Aorta (tissue), 5 donors: ENCODE results near the gene ARHGAP26. TPM values are rescaled to one million over a fixed set of nuclear protein-coding genes. Genes with fewer than 3 reads are reported as not detected.

Experiments used
- ATAC-seq: fragments of 200-7000 bp; cut with Tn5 transposase; one replicate; pipeline ENCODE4 v1.9.1; 2022; ENCODE audit warnings: moderate library complexity; ENCODE audit not compliant: low FRiP score
- DNase-seq, 2 donors: peaks; one replicate each; pipeline ENCODE4 v3.0.0-alpha.2; 2020
- H3K27ac ChIP-seq, 2 donors: one replicate each; pipeline ENCODE4 v1.5.1; 2013; ENCODE audit warnings: low read length in 2 of 2, mild to moderate bottlenecking in 2 of 2, moderate library complexity in 2 of 2, control low read depth in 1 of 2, inconsistent platforms in 1 of 2, low read depth in 1 of 2
- H3K27me3 ChIP-seq, 2 donors: one replicate each; pipeline ENCODE4 v1.6.1; 2013; ENCODE audit warnings: control low read depth in 1 of 2, low read length in 1 of 2, mild to moderate bottlenecking in 1 of 2, moderate library complexity in 1 of 2; ENCODE audit not compliant: insufficient read depth in 2 of 2, control insufficient read depth in 1 of 2
- H3K36me3 ChIP-seq, 2 donors: one replicate each; pipeline ENCODE4 v1.6.1; 2013; ENCODE audit warnings: control low read depth in 1 of 2, low read length in 1 of 2, mild to moderate bottlenecking in 1 of 2; ENCODE audit not compliant: insufficient read depth in 2 of 2, control insufficient read depth in 1 of 2
- H3K4me1 ChIP-seq, 2 donors: one replicate each; pipeline ENCODE4 v1.6.1; 2013; ENCODE audit warnings: low read length in 2 of 2, control low read depth in 1 of 2, mild to moderate bottlenecking in 1 of 2, moderate library complexity in 1 of 2; ENCODE audit not compliant: insufficient read depth in 2 of 2, control insufficient read depth in 1 of 2
- H3K4me3 ChIP-seq, 2 donors: one replicate each; pipeline ENCODE4 v1.5.1; 2013; ENCODE audit warnings: low read length in 2 of 2, control low read depth in 1 of 2, mild to moderate bottlenecking in 1 of 2
- H3K9me3 ChIP-seq: one replicate; pipeline ENCODE4 v1.6.1; 2013; ENCODE audit warnings: mild to moderate bottlenecking, low read length; ENCODE audit not compliant: control insufficient read depth
- WGBS, 2 donors: extraction: QIAGEN DNeasy Blood & Tissue Kit; methylation state at CpG; one replicate each; pipeline ENCODE4 v1.1.7; 2013; 5-methylcytosine and 5-hydroxymethylcytosine counted together
- intact Hi-C, 2 donors: fragments of 100-400 bp; cut with DNase I; formaldehyde crosslinking; loops; one replicate each; pipeline versions ENCODE4 v1.14.2 to v1.15.0; 2022
- polyA plus RNA-seq, 2 donors: library from polyadenylated mRNA; stranded (reverse); fragments of 200-250 nt; gene quantifications; one replicate each; pipeline ENCODE4 v1.2.3, GENCODE V29; 2013
- total RNA-seq, 2 donors: library from RNA; stranded (reverse); fragmentation: NEBNext Ultra II Directional; extraction: Animal tissue kit (Norgen Biotek cat#: 25700); gene quantifications; one replicate each; pipeline ENCODE4 v1.2.1, GENCODE V29; 2021
- donor health status: healthy with polysubstance abuse.
- donor health status: Bipolar disorder and iron deficiency.
- donor health status: DM: no; HTN: no; CAD: no.
- donor health status: DM: no; HTN: no; CAD: no.
- donor health status: DM: yes; HTN: yes; CAD: no.

Gene ARHGAP26
- total and polyA plus RNA-seq, 4 donors, result 4.5 to 70.7 (median 29.6) TPM

DNA sequence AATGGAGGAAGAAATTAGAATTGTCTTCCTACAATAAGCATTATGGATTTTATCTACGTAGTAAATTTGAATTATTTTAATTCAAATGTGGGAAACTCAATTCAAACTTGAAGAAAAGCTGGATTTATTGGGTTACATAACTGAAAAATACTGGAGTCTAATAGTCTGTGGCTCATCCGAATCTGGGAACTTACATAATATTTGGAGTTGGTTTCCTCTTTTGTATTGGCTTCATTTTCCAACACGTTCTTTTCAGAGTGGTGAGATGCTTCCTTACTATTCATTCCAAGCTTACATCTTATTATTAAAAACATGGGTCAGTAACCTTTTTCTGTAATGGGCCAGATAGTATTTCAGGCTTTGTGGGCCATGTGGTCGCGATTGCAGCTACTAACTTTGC is 164.8 kb downstream of the ARHGAP26 start:
- Histone ChIP-seq H3K27ac (no peak overlapping the region), H3K9me3 (no peaks in the 10 kb centered on the region), H3K27me3 (no peaks in the 10 kb centered on the region), H3K4me1 (no peaks in the 10 kb centered on the region), H3K4me3 (no peak overlapping the region), H3K36me3 (peaks cover 3 to 6% of the 10 kb centered on the region in 2 donors)
- 91 to 95% methylated on average over 5 of the region's 5 CpGs for WGBS, 2 donors
- ATAC-seq (no peak), DNase-seq (no peak)
- intact Hi-C loops, result no loop called here

DNA sequence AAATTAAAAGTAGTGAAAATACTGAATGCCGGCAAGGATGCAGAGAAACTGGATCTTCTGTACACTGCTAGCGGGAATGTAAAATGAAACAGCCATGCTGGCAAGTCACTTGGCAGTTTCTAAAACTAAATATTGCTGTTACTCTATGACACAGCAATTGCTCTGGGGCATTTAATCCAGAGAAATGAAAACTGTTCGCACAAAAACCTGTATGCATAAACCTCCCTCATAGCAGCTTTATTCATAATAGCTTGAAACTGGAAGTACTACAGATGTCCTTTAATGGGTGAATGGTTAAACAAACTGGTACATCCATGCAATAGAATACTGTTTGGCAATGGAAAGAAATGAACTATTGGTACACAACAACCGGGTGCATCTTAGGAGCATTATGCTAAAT is 167.2 kb downstream of the ARHGAP26 start:
- DNase-seq (no peak), ATAC-seq (no peak)
- no peaks in the 10 kb centered on the region for H3K4me1 ChIP-seq
- no peak overlapping the region for H3K27ac ChIP-seq
- H3K36me3 ChIP-seq, result peaks cover 3 to 5% of the 10 kb centered on the region in 2 donors
- intact Hi-C loops, result no loop called here
- 55 to 64% methylated on average over 4 of the region's 4 CpGs for WGBS, 2 donors
- H3K9me3 ChIP-seq, result no peaks in the 10 kb centered on the region
- H3K4me3 ChIP-seq, result no peak overlapping the region
- no peaks in the 10 kb centered on the region for H3K27me3 ChIP-seq

GRCh38 chr5:142938266-142938880 is 168.2 kb downstream of the ARHGAP26 start:
- no peak for DNase-seq
- H3K27me3 ChIP-seq, result no peaks in the 10 kb centered on the region
- H3K27ac ChIP-seq, result no peak overlapping the region
- H3K4me3 ChIP-seq, result no peak overlapping the region
- H3K36me3 ChIP-seq, result peaks cover 0 to 2% of the 10 kb centered on the region in 2 donors
- no peaks in the 10 kb centered on the region for H3K4me1 ChIP-seq
- 52 to 58% methylated on average over 4 of the region's 4 CpGs for WGBS, 2 donors
- H3K9me3 ChIP-seq, result no peaks in the 10 kb centered on the region
- ATAC-seq, result no peak
- intact Hi-C loops, result no loop called here

DNA sequence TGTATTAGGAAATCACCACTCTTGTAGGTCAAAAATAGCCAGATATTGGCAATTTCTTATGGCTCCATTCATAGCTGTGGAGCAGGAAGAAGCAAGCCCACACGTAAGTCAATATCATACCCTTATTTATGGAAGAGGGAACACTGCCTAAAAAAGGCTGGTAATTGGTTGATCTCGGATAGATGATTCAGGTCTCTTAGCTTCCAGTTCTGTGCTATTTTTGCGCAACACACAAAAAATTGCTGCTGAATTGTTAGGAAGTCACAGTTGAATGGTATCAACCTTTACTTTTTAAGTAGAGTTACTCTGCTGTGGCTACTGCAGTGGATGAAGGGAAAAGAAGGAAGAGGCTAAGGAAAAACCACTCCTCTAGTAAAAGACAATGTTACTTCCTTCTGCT is 168.8 kb downstream of the ARHGAP26 start:
- Histone ChIP-seq H3K36me3 (no peaks in the 10 kb centered on the region), H3K4me1 (no peaks in the 10 kb centered on the region), H3K9me3 (no peaks in the 10 kb centered on the region), H3K27ac (no peak overlapping the region), H3K27me3 (no peaks in the 10 kb centered on the region), H3K4me3 (no peak overlapping the region)
- DNase-seq (no peak), ATAC-seq (no peak)
- 84 to 87% methylated on average over 3 of the region's 3 CpGs for WGBS, 2 donors
- intact Hi-C loops, result no loop called here

- H3K4me1 ChIP-seq, result no peaks in the 10 kb centered on the region
- H3K9me3 ChIP-seq, result no peaks in the 10 kb centered on the region
- ATAC-seq (no peak), DNase-seq (no peak)
- no peak overlapping the region for H3K27ac ChIP-seq
- H3K4me3 ChIP-seq, result no peak overlapping the region
- H3K27me3 ChIP-seq, result no peaks in the 10 kb centered on the region
- intact Hi-C loops, result no loop called here
- H3K36me3 ChIP-seq, result no peaks in the 10 kb centered on the region
- WGBS, 2 donors, result 95 to 96% methylated on average over 4 of the region's 4 CpGs
Observed at GRCh38 chr5:142939884-142940283, 169.7 kb downstream of the ARHGAP26 start.

GRCh38 chr5:142941245-142941644 is 171.1 kb downstream of the ARHGAP26 start:
- H3K4me3 ChIP-seq, result no peak overlapping the region
- no peak for ATAC-seq
- 93 to 96% methylated on average over 2 of the region's 2 CpGs for WGBS, 2 donors
- H3K4me1 ChIP-seq, result no peaks in the 10 kb centered on the region
- no peak for DNase-seq
- H3K9me3 ChIP-seq, result no peaks in the 10 kb centered on the region
- H3K27me3 ChIP-seq, result no peaks in the 10 kb centered on the region
- H3K36me3 ChIP-seq, result no peaks in the 10 kb centered on the region
- H3K27ac ChIP-seq, result no peak overlapping the region
- intact Hi-C loops, result no loop called here

DNA sequence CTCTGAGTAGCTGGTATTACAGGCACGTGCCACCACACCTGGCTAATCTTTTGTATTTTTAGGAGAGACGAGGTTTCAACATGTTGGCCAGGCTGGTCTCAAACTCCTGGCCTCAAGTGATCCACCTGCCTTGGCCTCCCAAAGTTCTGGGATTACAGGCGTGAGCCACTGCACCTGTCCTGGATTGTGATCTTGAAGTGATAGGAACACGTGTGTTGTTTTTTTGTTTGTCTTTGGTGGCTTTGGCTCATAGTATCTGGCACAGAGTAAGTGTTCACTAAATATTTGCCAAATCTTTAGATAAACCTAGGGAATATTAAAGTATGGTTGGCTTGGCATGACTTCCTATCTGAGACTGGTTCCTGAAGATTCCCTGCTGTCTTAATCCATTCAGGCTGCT is 172.7 kb downstream of the ARHGAP26 start:
- Histone ChIP-seq H3K27me3 (no peaks in the 10 kb centered on the region), H3K4me3 (no peak overlapping the region), H3K36me3 (no peaks in the 10 kb centered on the region), H3K9me3 (no peaks in the 10 kb centered on the region), H3K4me1 (no peaks in the 10 kb centered on the region), H3K27ac (no peak overlapping the region)
- WGBS, 2 donors, result 75 to 83% methylated on average over 4 of the region's 4 CpGs
- intact Hi-C loops, result no loop called here
- DNase-seq (no peak), ATAC-seq (no peak)

DNA sequence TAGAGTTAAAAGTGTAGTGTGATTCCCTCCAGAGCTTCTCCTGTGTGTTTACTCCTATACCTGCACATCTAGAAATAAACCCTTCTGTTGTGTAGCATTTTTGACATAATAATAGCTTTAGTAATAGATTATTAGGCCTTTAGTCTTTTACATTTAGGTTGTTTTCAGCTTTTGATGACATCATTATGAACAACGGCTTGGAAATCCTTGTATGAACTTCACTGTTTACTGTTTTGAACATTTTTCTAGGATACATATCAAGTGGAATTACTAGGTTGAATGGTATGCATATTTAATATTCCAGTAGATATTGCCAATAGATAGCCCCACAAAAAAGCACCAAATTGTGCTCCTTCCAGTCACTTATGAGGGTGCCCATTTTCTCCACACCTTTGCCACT is 174.0 kb downstream of the ARHGAP26 start:
- H3K27me3 ChIP-seq, result no peaks in the 10 kb centered on the region
- H3K4me3 ChIP-seq, result no peak overlapping the region
- H3K9me3 ChIP-seq, result no peaks in the 10 kb centered on the region
- 20 to 36% methylated on average over 1 of the region's 1 CpG for WGBS, 2 donors
- DNase-seq (no peak), ATAC-seq (no peak)
- no peaks in the 10 kb centered on the region for H3K36me3 ChIP-seq
- H3K4me1 ChIP-seq, result no peaks in the 10 kb centered on the region
- intact Hi-C loops, result no loop called here
- no peak overlapping the region for H3K27ac ChIP-seq

DNA sequence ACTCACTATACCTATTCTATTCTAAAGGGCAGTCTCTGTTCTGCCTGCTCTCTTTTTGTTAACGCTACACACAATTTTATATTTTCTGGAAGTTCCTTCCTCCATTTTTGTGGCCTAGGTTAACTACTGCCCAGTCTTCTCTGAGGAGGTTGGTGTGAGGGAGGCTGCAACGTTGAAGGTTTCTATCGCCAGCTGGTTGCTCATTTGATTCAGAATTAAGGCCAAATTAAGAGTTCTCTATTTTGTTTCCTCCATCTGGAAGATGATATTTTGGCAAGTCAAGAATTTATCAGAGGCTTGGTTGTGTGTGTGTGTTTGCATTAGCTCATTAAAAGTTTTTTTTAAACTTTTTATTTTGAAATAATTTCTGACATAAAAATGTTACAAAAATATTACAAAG is 175.1 kb downstream of the ARHGAP26 start:
- WGBS, 2 donors, result 77 to 84% methylated on average over 3 of the region's 3 CpGs
- no peak for DNase-seq
- H3K27ac ChIP-seq, result no peak overlapping the region
- no peak overlapping the region for H3K4me3 ChIP-seq
- H3K27me3 ChIP-seq, result no peaks in the 10 kb centered on the region
- no peaks in the 10 kb centered on the region for H3K36me3 ChIP-seq
- intact Hi-C loops, result no loop called here
- no peaks in the 10 kb centered on the region for H3K9me3 ChIP-seq
- H3K4me1 ChIP-seq, result no peaks in the 10 kb centered on the region
- ATAC-seq, result no peak
